ENCODE data around the gene NSD1.

NSD1 gene

DNA sequence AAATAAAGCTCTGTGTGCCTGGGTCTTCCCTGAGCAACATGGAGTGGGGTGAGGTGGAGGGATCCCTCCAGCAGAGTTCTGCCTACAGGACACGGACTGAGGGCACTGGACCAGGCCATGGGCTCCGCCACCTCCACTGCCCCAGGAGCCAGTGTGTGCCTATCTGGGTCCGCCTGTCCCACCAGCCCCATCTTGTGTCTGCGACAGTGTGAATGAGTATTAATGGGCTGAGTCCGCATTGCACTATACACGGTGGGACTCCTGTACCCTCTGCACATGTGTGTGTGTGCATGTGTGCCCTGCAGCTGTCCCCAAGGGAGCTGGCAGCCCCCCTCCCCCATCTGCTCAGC lies 35.5 kb upstream of the NSD1 start:
- DNase-seq (ENCODE audit: low read depth, low spot score), result no peak

DNA sequence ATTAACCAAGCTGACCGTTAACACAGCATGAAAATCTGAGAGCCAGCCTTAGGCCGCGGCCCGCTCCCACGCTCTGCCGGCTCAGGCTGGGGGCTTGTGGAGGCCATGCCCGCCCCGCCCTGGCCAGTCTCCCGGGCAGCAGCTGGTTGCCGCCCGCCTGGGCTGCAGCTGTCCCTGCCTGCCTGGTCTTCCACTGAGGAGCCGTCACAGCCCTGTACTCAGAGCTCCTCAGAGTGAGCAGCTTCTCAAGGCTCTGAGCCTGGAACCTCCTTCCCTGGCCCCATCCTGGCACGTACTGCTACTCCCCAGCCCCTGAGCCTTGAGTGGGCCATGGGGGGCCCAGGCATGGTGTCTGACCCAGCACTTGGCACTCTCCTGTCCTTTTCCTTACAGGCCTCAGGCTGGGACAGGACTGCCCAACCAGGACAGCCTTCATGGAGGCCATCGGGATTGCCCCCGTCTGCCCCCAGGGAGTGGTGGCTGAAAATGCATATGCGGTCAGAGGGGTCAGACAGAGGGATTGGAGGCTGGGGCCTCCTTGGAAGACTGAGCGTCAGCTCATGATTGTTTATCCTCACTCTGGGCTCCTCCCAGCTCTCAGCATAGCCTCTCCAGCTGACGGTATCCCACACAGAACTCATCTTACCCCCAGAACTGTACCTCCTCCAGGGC lies 35.0 kb upstream of the NSD1 start:
- DNase-seq (ENCODE audit: low read depth, low spot score), result peak; percentile 71

DNA sequence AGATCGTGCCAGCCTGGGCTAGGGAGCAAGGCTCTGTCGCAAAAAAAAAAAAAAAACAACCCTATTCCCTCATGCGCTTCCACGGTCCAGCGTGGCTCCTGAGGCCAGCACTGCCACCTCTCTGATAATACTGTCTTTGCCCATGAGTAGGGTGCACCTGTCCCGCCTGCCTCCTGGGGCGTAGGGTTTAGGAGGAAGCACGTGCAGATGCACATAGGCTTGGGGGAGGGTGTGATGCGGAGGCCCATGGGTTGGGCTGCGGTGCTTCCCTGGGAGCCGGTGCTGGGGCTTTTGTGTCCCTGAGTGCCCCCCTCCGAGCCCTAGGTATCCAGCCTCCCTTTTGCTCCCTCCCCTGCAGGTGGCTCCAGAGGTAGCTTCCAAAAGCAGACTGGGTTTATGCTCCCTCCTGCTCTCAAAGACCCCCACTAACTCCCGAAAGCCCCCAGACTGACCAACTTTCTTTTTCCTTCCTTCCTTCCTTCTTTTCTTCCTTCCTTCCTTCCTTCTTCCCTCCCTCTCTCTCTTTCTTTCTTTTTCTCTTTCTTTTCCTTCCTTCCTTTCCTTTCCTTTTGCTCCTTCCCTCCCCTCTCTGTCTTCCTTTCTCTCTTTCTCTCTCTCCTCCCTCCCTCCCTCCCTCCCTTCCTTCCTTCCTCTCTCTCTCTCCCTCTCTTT lies 34.0 kb upstream of the NSD1 start:
- peak; percentile 60 for DNase-seq (ENCODE audit: low read depth, low spot score)

DNA sequence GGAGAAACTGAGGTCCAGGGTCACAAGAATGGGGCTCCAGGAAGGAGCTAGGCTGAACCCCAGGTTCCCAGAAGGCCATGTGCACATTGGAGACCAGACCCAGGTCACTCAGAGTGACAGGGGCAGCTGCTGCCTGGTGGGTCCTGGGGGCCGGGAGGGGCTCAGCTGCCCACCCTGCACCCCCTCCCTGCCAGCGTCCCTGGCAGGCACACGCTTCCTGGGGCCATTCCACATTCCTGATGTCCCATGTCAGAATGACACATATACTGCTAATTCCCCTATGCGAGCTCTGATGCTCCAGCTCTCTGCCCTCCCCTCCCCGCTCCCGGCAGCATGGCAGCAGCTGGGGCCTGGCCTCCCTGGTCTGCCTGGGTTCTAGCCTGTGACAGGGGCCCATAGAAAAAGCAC lies 32.9 kb upstream of the NSD1 start:
- no peak for DNase-seq (ENCODE audit: low read depth, low spot score)

DNA sequence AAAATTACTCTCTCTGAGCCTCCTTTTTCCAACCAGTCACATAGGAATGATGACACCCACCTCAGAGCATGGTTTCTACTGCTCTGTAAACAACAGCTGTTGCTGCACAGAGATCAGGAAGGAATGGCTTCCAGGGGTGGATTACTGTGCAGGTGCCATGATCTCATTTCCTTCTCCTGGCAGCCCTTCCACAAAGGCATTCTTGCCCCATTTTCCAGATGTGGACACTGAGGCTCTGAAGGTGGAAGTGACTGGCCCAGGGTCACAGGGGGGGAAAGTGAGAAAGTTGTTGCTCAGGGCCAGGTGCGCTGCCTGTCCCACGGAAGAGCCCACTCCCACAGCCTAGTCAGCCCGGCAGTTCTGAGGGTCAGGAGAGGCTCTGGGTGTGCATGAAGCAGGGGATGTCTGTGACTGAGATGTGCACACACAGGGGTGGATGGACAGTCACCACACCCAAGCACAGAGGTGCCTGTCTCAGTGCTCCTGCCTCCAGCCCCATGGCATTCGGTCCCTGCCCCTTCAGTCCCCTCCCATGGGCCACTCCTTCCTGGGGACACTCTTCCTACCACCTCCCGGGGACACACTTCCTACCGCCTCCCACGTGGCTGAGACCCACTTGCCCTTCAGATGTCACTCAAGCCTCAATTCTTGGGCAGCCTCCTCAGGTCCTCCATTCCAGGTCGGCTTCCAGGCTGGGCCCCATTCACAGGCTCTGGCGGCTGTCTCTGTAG lies 29.9 kb upstream of the NSD1 start:
- DNase-seq (ENCODE audit: low read depth, low spot score), result no peak

DNA sequence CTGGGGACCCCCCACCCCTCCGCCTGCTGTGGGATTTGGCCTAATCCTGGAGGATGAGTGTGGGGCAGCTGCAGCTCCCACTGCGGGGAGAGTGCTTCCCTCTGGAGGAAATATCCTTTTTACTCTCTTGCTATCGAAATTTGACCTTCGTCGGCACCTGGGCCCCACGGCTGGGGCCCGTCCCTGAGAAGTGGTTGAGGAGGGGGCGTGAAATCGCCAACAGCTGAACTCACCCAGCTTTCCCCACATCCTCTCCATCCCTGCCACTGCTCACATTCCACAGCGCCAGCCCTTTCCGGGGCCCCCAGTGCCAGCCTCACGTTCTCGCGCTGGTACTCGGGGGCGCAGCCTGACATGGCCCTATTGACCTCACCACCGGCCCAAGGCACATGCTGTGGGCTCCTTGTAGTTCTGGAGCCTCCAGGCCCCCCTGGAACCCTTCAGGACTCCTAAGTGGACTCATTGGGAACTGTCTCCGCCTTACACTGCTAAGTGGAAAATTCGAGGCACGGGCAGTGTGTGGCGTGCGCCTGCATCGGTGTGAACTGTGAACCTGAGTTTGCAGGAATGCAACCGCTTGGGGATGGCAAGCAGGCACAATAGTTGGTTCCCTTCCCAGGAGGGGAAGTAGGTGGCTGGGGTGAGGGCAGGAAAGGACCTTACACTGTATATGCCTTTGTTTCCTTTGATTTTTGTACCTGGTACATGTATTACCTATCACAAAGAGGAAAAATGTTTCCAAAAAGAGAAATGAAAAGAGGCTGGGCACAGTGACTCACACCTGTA lies 27.7 kb upstream of the NSD1 start:
- DNase-seq (ENCODE audit: low read depth, low spot score), result no peak

DNA sequence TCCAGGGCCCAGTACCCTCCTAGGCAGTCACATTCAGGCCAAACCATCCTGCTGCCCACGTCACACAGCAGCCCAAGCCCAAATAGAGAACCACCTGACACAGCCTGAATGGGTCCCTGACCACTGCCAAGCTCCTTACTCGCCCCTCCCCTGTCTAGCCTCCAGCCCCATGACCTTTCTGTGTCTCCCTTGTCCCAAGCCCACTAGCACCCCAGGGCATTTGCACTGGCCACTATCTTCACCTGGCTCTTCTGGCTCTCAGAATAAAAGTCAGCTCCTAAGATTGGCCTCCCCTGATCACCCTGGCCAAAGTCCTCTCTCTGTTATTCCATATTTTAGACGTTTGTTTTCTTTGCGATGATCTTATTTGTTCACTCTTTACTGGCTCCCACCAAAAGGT lies 26.4 kb upstream of the NSD1 start:
- no peak for DNase-seq (ENCODE audit: low read depth, low spot score)

DNA sequence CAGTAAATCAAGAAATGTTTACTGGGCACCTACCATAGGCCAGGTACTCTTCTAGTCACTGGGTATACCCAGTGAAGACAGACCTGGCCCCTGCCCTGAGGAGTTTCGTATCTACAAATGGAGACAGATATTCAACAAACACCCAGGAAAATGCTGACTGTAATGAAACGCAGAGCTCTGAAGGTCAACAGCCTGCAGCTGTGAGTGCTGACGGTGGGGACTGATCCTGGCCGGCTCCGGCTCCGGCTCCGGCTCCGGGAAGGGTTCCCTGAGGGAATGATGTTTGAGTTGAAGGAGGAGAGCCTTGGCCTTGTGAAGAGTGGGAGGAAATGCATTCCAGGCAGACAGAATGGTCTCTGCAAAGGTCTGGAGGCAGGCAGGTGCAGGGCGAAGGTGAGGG lies 23.8 kb upstream of the NSD1 start:
- peak; percentile 58 for DNase-seq (ENCODE audit: low read depth, low spot score)

DNA sequence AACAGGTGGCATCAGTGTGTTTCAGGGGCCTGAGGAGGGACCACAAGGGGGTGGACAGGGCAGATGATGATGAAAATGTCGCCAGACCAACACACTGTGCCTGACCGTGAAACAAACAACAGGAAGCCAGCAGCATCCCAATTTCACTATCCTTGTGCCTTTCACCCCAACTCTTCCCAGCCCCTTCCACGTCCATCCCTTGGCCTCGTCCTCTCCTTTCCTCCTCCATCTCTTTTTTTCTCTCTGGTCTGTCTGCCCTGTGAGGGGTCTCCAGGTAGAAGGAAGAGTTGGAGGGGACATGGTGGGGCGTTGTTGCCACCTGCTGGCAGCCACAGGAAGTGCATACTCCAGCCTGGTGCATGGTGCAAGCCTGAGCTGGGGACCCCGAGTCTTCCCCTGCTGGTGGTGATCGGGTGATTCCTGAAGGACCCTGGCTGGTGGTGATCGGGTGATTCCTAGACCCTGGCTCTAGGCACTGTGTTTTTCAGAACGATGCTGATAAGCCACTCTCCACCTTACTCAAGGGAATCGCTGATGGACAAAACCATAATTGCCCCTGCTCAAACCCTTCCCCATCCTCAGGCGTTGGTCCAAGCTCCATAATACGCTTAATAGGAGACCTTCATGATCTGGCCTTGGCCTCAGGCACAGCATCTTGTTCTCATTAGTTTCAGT lies 21.7 kb upstream of the NSD1 start:
- peak; percentile 95 for DNase-seq (ENCODE audit: low read depth, low spot score)

DNA sequence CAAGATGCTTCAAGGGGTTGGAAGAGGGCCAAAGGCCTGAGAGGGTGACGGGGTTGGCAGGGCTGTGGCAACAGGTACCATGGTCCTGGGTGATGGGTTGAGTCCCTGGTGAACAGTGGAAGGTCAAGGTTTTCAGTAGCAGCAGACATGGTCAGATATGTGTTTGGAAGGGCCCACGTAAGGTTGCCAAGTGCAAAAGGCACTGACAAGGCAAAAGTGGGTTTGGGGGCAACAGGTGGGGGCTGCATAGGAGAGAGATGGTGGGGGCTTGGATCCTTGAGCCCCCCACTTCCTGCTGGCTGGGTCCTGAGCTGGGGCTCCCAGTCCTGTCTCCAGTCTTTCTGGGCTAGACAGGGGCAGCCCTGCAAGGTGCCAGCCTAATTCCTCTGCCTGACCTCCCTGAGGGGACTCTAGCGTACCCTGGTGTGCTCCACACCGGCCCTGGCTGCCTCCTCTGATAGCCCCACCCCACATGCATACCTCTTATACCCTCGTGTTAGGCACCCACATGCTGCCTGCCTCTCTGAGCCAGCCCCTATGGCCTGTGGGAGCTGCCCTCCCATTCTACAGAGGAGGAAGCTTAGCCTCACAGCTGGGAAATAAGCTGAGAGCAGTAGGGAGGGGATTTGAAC lies 20.9 kb upstream of the NSD1 start:
- no peak for DNase-seq (ENCODE audit: low read depth, low spot score)

DNA sequence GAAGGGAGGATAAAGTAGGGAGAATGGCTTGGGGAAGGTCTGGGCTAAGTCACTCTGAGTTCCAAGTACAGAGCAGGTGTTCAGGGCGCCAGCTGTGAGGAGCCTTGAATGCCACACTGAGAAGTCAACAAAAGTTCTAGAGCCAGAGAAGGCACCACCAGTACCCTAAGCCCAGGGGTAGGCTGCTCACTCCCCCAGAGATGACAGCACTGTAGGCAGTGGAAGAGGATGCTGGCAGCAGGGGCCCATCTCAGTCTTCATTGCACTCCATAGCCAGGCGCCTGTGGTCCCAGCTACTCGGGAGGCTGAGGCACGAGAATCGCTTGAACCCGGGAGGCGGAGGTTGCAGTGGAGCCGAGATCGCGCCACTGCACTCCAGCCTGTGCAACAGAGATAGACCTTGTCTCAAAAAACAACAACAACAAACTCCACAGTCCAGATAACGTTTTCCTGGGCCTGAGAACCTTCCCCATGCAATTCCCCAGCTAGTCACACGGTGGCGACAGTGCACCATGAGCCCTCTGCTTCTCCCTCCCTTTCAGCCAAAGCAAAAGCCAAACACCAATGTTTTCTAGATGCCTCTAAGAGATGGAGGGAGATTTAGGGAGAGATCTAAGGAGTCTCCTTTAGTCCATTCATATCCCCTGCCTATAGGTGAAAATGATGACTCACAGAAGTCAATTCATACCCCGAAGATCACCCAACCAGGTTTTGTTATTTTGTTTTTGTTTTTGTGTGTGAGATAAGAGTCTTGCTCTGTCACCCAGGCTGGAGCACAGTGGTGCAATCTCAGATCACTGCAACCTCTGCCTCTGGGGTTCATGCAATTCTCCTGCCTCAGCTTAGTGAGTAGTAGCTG lies 19.8 kb upstream of the NSD1 start:
- DNase-seq (ENCODE audit: low read depth, low spot score), result peak; percentile 94

DNA sequence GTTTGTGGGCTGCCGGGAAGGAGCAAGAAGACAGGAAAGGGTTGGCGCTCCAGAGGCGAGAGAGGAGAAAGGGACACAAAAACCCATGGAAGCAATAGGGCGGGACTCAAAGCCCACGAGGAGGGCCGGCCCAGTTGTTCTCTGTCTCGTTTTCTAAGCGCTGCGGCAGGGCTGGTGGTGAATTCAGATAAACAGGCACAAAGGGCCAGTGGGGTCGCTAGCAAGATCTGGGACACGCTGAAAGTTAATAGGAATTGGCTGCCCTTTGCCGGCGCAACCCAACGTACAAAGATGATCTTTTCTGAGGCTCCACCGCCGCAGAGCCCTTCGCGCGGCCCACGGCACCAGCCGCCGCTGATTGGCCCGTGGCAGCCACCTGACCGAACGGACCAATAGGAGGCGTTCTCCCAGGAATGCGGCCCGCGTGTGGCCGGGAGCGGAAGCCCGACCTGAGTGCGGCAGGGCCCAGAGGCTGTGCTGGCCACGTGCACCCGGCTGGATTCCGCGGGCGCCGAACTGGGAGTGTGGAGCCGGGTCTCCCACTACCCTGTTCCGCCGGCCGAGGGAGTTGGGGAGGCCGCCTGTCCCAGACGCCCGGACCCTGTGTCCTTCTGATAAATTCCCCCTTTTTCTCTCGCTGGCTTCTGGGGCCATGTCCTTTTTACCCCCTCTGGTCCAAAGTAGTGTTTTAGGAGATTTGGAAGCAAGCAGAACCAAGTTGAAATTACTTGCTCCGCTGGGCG lies 16.8 kb upstream of the NSD1 start:
- peak; percentile 93 for DNase-seq (ENCODE audit: low read depth, low spot score)

DNA sequence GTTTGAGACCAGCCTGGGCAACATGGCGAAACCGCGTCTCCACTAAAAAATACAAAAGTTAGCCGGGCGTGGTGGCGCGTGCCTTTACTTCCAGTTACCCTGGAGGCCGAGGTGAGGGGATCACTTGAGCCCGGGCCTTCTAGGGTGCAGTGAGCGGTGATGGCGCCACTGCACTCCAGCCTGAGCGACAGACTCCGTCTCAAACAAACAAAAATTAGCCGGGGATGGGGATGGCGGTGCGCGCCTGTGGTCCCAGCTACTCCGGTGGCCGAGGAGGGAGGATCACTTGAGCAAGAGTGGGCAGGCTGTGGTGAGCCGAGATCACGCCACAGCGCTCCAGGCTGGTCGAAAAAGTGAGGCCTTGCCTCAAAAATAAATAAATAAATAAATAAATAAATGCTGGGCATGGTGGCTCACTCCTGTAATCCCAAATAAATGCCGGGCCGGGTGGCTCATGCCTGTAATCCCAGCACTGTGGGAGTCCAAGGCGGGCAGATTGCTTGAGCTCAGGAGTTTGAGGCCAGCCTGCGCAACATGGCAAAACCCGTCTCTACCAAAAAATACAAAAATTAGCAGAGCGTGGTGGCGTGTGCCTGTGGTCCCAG lies 16.0 kb upstream of the NSD1 start:
- DNase-seq (ENCODE audit: low read depth, low spot score), result no peak

DNA sequence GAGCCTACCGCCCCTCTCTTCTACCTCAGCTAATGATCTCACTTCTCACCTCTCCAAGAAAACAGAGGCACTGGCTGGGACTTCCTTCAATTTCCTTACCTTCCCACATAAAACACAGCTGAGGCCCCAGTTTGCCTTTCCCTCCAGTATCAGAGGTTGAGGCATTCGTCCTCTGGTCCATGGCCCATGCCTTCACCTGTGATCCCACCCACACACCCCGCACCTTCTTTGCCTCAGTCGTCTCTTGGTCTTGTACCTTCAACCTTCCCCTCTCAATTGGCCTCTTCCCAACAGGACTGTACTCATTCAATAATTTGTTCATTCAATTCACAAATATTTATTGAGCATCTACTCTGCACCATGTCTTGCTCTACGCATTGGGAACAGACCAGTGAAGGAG lies 11.0 kb upstream of the NSD1 start:
- DNase-seq (ENCODE audit: low read depth, low spot score), result no peak

DNA sequence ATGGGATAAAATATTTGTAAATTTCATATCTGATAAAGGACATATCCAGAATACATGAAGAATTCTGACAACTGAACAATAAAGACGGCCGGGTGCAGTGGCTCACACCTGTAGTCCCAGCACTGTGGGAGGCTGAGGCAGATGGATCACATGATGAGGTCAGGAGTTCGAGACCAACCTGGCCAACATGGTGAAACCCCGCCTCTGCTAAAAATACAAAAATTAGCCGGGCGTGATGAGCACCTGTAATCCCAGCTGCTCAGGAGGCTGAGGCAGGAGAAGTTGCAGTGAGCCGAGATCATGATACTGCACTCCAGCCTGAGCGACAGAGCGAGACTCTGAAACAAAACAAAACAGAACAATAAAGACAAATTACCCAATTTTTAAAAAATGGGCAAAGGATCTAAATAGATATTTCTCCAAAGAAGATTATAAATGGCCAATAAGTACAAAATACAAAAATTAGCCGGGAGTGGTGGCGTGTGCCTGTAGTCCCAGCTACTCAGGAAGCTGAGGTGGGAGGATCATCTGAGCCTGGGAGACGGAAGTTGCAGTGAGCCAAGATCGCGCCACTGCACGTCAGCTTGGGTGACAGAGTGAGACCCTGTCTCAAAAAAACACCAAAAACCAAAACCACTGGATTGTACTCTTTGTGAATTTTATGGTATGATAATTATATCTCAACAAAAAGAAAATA lies 9.6 kb upstream of the NSD1 start:
- DNase-seq (ENCODE audit: low read depth, low spot score), result no peak

DNA sequence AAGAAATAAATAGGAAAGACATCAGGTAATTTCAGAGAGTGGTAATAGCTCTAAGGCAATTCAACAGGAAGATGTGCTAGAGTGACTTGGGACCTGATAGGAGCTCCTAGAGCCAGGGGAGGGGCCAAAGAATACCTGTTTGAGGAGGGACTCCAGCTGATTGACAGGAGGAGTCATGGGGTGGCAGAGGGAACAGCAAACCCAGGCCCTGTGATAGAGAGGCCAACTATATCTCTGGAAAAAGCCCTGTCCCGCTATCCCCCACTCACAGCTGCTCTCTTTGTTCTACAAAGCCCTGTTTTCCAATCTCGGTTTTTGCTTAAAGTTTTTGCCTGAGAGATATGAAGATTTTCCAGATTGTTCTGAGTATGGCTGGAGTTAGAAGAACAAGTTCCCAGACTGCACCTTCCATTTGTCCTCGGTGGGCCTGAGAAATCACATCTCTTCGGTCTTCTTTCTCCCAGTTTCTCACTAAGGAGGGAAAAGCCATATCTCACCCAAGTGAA lies 9.0 kb upstream of the NSD1 start:
- peak; percentile 69 for DNase-seq (ENCODE audit: low read depth, low spot score)

DNA sequence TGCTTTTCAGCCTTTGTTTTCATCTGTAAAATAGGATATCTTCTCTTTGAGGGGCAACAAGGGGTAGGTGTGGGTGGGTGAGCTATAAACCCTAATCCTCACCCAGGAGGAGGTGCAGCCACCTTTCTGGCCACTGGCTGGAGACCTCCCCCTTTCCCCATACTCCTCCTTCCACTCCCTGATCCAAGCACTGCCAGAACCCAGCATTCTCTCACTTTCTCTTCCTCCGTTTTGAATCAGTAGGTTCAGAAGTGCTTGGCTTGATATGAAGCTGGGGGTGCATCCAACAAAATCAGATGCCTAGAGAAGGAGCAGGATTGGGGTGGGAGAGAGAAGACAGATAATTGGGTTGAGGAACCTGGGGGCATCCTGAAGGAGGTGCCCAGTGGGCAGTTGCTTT lies 6.8 kb upstream of the NSD1 start:
- no peak for DNase-seq (ENCODE audit: low read depth, low spot score)

DNA sequence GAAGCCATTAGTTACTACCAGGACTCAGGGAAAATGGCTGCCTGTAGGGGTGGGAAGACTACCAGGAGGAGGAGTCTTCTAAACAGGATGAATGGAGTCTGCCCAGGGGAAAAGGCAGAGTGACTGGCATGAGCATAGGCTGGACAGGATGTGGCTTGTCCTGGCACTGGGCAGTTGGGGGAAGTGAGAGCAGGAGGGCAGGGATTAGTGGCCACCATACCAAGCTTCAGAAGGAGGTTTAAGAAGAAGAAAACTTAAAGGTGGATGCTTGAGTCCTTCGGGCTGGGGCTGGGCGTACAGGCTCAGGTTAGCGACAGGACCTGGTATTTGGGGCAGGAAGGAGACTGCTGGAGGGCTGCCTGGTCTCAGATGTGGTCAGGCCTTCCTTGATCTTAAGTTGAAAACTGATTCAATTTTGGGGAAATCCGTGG lies 5.0 kb upstream of the NSD1 start:
- DNase-seq (ENCODE audit: low read depth, low spot score), result no peak

Data from ELF-1 (cell line).